Stimulated activated CD4-positive, alpha-beta T cell treated with anti-CD3 and anti-CD28 coated beads, Interleukin-15, amount 100 ng/mL, for 24 hours (primary cell): ENCODE data around the gene ACKR3.

Source experiments
- DNase-seq: peaks from one replicate; pipeline ENCODE4 v3.0.0-alpha.2; 2020

Gene ACKR3

GRCh38 chr2:236569573-236569973 lies at the start of gene ACKR3:
TSS of gene ACKR3 (plus strand) at chr2:236569825. CDS start at chr2:236580466, 10,641 bp downstream.
- peak; percentile 75 for DNase-seq

- no peak for DNase-seq
Observed at GRCh38 chr2:236521556-236521955, 48.1 kb upstream of the ACKR3 start.

- DNase-seq, result no peak
Observed at GRCh38 chr2:236523249-236523648, 46.4 kb upstream of the ACKR3 start.

GRCh38 chr2:236525411-236525997 lies 44.1 kb upstream of the ACKR3 start:
- no peak for DNase-seq

DNA sequence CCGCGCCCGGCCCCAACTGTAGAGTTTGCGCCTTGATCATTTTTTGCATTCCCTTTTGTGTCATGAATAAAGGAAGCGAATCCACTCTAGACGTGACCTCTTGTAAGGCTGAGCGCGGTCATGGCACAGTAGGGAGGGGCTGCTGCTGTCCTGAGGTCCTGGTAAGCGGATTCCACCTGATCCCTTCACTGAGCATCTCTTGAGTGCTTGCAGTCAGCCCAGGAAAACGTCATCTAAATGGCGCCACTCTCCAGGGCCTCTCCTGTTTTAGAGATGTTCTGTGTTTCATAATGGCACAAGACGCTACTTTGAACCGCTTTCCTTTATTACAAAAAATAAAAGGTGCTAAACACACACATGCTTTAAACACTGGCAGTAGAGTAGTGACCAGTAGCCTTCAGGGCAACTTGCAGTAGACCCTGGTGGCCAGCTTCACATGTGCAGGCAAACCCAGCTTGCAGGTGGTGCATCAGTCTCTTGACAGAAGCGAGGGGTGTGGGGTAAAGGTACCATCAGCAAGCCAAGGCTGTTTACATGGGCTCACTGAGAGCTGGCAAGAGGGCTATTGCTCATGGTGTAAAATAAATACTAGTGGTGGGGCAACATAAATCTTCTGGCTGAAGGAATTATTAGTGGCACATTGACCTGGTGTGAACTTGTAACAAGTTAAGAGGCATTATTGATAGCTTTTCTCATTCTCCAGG lies 43.0 kb upstream of the ACKR3 start:
- no peak for DNase-seq

GRCh38 chr2:236527159-236527630 lies 42.4 kb upstream of the ACKR3 start:
- no peak for DNase-seq

DNA sequence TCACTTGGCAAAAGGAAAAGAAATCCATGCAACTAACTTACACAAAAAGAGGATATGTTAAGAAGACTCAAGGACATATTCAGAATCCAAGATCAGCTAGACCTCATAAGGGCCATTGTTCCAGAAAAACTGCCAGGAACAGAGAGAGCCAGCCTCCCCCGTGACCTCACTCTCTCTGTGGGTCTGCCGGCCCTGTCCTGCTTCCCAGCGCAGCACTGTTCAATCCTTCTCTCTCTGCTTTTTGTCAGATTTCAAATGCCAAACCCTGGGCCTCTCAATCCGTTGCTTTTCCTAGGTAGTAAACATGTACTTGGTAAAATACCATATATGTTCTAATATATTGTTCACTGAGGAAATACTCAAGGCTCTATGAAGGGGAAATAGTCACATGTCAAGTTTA lies 40.0 kb upstream of the ACKR3 start:
- DNase-seq, result no peak

DNA sequence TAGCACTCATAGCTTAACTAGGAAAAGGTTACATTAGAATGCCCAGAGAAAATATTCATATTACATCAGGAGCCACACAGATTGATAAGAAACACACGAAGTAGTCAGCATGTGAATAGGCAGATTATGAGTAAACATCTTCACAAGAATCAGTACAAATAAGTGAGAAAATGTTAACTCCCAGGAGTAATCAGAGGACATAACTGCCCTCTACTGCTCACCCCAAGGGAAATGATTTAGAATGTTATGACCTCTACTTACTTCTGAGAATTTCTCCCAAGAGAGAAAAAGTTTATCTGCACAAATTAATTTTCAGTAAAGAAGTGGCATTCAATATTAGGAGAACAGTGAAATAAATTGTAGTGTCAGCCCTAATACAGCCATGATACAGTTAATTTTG lies 39.1 kb upstream of the ACKR3 start:
- DNase-seq, result no peak

DNA sequence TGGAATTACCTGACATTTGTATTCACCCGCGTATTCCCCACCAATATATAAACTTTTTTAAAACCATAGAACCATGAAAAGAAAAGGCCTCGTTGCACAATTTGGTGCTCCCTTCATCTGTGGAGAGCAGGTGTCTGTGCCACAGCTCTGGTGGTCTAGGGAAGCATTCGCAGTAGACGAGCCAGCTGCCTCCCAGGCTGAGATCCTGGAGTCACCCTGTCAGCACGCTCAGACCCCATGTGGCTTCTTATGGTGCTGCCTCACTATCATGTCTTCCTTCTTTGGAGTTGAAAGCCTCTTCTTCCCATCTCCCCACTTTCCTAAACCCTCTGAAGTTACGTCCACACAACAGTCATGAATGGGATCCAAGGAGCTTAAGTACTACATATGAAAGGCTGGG lies 38.4 kb upstream of the ACKR3 start:
- DNase-seq, result no peak

GRCh38 chr2:236531996-236532395 lies 37.6 kb upstream of the ACKR3 start:
- no peak for DNase-seq

DNA sequence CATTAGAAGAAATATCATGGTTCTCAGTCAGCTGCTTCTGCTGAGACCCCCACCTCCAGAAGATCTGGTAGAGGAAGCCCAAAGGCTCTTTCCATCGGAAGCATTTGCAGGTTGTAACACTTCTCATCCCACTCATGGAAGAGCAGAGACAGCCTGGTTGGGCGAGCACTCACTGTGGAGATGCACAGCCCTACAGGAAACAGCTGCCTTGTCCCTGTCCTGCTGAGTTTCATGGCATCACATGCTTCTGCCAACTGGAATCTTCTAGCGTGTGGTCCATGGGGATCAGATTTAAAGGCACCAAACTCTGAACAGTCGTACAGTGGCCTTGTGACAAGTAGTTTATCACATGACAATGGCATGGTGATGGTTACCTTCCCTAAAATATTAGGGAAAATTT lies 36.3 kb upstream of the ACKR3 start:
- DNase-seq, result no peak

GRCh38 chr2:236535024-236535423 lies 34.6 kb upstream of the ACKR3 start:
- no peak for DNase-seq

DNA sequence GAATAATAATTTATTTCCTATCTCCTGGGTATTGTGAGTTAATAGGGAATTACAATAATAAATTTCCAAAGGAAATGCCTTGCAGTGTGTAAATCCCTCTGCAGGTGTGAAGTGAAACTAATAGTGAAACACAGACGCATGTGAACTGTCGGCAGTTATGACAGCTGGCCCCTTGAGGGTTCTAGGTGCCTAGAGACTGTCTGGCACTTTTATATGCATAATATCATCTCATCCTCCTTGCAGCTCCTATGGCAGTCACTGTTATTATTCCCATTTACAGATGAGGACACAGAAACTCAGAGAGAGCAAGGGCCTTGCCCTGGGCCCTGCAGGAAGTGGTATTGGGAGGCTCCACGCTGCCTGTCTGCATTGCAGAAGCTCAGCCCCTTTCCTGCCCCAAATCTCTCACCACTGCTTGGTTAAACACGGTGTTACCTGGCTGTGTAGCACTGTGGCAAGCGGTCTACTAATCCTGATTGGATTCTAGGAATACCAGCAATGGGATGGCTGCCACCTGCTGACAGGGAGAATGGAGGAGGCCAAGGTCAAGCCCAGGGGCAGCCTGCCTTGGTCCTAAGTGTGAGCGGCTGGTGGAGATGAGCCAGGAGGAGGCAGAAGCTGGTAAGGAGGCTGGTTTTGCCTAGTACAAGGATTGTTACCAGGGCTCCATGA lies 32.8 kb upstream of the ACKR3 start:
- peak; percentile 64 for DNase-seq

GRCh38 chr2:236538242-236538641 lies 31.4 kb upstream of the ACKR3 start:
- DNase-seq, result peak; percentile 30

- DNase-seq, result no peak
Observed at GRCh38 chr2:236541008-236541562, 28.5 kb upstream of the ACKR3 start.

DNA sequence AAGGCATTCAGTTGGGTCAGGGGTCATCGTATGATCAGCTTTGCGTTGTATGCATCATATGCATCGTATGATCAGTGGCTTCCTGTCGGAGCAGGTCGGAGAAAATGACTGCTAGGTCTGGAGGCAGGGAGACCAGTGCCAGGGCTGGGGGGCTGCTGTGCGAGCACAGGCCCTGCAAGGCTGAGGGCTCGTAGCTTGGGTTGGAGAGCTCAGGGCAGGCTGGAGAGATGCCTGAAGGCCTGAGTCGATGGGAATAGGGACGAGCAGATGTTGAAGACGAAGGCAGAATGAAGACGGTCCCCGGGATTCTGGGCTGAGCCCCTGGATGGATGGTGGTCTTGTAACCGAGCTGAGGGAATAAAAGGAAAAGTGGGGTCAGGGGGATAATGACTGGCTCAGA lies 25.3 kb upstream of the ACKR3 start:
- no peak for DNase-seq

DNA sequence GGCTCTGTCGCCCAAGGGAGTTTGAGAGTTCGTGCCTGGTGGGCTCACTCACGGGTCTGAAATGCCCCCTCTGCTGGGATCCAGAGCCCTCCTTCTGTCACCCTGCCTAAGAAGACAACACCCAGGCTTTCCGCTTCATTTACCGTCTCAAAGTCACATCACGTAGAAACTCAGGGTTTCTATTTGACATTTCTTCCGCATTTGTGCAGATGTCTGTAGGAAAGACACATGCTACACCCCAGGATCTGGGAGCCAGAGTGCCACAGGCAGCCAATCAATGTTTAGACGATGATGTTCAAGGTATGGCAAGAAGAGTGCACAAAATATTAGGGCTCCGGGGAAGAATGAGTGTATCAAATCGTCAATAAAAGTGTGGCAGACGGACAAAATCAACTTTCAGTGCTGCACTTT lies 24.4 kb upstream of the ACKR3 start:
- DNase-seq, result no peak

DNA sequence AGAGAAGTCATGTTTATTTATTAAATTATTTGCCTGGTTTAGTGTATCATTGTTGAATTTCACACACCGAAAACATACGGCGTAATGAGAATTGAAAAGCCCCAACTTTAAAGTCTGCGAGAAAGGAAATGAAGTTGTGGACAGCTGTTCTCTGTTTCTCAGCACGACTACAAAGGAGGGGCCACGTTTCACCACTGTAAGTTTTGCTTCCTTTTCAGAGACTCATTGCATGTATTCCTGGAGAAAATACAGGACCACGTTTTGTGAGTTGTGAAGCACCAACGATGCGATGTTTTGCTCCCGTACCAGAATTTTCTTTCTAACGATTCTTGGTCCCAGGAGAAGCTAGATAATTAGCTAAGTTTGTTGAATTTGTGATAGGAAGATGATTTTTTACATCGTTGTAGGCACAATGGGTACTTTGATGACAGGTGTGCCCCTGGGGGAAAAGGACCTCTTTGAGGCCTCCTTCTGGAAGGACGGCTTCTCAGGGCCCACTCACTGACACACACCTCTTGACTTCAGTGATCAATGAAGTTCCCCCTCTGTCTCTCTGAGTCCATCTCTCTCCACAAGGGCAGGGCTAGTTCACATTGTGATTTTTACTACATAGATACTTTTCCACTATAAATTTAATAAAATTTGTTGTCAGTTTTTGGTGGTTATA lies 23.7 kb upstream of the ACKR3 start:
- DNase-seq, result peak; percentile 28

GRCh38 chr2:236546561-236547002 lies 23.0 kb upstream of the ACKR3 start:
- DNase-seq, result peak; percentile 42

DNA sequence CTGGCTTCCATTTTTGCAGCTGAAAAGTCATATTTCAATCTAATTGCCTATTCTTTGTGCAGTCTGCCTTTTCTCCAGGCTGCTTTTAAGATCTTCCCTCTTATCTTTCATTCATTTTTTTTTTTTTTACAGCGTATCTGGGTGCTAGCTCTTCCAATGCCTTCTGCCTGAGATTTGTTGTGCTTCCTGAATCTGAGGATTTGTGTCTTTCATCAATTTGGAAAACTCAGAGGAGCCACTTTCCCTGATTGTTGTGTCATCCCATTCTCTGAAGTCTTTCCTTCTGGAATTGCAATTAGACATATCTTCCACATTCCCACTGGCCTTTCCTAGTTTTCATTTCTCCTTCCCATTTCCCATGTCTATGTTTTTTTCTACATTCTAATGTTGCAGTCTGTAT lies 21.9 kb upstream of the ACKR3 start:
- no peak for DNase-seq

- no peak for DNase-seq
Observed at GRCh38 chr2:236548179-236548921, 21.3 kb upstream of the ACKR3 start.

DNA sequence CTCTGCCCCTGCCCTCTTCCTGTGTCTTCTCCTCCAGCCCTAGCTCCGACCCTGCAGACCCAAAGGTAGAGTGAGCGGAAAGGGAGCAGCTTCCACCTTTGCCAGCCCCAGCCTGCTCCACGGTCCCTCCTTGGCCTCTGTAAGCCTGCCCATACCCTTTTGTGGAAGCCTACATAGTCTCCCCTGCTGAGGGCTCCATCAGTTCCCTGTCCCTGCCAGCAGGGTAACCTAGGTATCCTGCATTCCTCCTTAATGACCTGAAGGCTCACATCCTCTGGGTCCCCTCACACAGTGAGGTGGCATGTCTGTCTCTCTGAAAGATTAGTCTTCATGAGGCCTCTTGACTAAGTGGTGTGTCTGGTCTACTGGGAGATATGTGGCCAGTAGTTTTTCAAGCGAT lies 20.5 kb upstream of the ACKR3 start:
- no peak for DNase-seq

GRCh38 chr2:236550290-236550689 lies 19.3 kb upstream of the ACKR3 start:
- no peak for DNase-seq
